ENCODE measurements around the gene HOXC11.

Gene HOXC11

DNA sequence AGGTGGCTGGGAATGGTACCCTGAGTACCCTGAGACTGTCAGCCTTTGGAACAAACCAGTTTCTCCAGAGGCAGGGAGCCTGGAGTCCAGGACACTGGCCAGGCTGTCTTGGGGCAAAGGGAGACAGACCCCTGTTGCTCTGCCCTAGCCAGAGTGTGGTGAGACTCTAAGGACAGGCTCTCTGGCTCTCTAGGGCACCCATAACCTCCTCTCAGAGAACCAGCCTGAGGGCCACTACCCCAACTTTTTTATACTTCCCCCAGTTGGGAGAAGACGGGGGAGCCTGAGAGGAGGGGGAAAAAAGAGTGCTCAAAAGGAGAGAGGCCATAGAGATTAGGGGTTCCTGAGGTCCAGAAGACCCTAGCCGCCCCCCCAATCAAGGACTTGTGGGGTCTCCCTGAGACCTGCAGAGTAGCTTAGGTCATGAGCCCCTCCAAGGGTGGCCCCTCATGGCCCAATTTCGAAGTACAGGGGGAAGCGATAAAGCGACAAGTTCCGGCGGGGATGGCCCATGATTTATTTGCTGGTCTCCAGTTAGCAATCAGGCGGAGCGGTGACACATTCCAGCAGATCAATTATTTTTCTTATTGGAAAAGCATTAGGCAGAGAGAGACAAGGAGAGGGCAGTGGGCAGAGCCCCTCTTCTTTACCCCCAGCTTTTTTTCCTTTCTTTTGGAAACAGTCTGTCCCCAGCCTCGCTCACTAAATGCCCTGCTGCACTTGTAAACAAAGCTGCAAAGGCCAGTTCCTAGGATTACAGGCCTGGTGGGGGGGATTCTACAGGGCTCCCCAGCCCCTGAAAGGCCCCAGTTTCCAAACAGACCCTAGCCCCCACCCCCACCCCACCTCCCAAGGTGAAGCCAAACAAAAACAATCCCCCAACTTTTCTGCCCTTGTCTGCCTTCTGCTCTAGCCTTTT lies 37.4 kb downstream of the HOXC11 start:
- no peak for DNase-seq (ENCODE audit: low spot score)

- DNase-seq (ENCODE audit: low spot score): no peak
These were observed 38.2 kb downstream of the HOXC11 start for GRCh38 chr12:54010972-54011664.

DNA sequence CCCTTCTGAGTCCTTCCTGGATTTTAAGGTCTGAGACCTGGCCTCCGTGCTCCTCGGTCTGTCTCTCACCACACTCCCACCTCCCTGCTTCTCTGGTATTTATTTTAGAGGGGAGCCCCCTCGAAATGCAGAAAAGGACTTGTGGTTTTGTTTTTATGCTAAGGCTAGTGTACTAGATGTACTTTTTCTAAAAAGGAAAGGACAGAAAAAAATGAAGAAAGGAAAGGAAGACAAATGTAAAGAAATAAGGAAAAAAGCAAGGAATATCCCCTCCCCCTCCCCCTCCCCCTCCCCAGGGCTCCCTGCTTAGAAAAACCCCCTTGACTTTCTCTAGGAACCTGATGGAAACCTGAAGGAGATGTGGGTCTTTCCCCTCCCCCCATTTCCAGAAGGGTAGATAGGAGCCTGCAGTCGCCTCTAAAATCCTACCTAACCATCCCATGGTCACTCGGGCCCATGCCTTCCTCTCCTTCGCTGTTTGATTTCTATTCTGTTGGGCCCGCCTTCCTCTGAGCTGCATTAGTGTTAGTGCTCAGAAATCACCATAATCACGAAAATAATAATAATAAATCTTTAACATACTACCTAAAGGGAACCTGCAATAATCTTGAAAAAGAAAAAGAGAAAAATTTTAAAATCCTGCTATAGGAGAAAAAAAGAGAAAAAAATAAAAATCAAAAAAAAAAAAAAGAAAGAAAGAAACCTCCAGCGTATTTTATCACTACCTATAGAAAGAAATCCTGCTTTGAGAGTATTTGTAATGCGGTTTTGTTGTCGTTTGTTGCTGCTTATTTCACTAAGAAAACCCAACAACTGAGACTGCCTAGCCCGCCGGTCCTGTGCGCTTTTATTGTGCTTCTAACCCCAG lies 39.0 kb downstream of the HOXC11 start:
- no peak for DNase-seq (ENCODE audit: low spot score)

- no peak for DNase-seq (ENCODE audit: low spot score)
These were observed 39.9 kb downstream of the HOXC11 start for GRCh38 chr12:54012631-54013409.

GRCh38 chr12:54014377-54015017 lies 41.6 kb downstream of the HOXC11 start:
- DNase-seq (ENCODE audit: low spot score): no peak

DNA sequence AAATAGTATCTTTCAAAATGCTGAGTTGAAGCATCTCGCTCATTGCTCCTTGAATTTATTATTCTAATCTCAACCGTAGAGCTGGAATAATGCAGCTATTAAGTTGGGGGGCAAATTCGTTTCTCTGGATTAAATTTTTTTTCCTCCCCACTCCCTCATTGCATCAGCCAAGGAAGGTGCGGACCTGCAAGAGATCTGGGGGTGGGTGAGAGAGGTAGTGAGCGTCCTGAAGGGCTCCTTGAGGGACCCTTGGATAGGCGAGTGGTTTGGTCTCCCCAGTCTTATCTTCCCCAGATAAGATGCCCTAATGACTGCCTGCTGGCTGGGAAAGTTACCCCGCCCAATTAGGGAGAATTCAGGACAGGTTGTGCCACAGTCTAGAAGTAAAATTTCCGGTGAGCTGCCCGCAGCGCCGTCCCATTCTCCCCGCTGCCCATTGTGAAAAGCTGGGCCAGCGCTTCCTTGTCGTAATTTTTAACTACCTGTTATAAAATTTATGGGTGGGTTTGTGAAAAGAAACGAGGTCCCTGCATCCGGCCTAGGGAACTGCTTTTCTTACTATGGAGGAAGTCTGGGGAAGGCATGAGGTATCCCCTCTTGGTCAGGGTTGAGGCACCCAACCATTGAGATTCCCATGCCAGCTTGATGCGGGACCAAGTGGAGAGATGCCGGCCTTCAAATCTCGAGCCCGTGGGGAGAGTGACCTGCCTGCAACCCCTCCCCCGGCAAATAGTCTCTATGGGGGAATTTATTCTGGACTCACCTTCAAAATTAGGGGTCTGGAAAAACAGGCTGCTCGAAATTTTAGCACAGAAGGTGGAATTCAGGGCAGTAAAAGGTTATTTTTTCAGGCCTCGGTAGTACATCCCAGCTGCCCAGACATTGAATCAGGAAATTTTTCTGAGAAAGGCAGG lies 42.3 kb downstream of the HOXC11 start:
- DNase-seq (ENCODE audit: low spot score): no peak

DNA sequence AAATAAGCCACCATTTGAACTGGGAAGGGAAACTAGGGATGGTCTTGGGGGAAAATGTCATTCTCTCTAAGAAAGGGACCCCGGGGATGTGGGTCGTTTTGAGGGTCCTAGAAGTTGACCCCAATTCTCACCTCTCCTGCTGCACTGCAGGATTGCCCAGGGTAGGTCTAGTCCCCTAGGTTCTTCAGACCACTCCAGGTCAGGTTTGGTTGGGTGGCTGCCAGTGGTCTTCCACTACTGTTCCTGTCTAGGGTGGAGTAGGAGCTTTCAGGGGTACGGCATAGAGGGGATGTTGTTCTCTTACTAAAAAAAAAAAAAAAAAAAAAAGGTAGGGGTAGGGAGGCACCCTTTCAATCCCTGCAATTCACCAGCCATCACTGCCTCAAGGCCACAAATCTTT lies 43.1 kb downstream of the HOXC11 start:
- no peak for DNase-seq (ENCODE audit: low spot score)

- peak; percentile 88 for DNase-seq (ENCODE audit: low spot score)
These were observed 43.6 kb downstream of the HOXC11 start for GRCh38 chr12:54016478-54016964.

GRCh38 chr12:54017027-54017788 lies 44.3 kb downstream of the HOXC11 start:
- no peak for DNase-seq (ENCODE audit: low spot score)

GRCh38 chr12:54017878-54018467 lies 45.0 kb downstream of the HOXC11 start:
- DNase-seq (ENCODE audit: low spot score): peak; percentile 97

- peak; percentile 60 for DNase-seq (ENCODE audit: low spot score)
These were observed 45.6 kb downstream of the HOXC11 start for GRCh38 chr12:54018468-54018984.

DNA sequence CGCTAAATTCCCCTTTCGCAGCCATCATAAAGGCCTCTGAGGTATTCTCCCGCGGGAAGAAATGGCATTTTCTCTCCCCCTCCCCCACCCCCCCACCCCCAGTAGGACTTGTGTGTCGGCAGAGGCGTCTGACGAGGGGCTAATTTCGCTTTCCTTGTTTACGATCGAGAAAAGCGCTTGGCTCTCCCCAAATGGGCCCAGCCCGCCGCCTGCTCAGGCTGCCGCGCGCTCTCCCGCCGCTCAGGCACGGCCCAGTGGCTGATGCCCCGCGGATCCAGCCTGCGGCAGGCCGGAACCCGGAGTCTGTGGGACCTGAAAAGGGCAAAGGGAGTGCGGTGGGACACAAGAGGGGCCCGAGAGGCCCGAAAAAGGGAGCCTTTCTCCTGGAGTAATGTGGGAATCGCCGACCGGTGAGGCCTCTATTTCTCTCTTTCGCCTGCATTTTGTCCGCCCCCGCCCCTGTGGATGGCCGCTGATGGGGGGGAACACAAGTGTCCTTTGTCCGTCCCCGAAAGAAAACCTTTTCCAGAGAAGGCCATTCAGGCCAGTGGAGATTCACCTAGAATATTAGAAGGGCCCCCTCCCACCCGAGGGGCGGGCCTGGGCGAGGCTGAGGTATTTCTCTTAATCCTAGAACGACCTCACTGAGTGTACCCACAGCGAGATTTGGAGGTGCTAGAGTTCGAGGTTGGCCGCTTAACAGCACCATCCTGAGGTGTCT lies 46.3 kb downstream of the HOXC11 start:
- no peak for DNase-seq (ENCODE audit: low spot score)

DNA sequence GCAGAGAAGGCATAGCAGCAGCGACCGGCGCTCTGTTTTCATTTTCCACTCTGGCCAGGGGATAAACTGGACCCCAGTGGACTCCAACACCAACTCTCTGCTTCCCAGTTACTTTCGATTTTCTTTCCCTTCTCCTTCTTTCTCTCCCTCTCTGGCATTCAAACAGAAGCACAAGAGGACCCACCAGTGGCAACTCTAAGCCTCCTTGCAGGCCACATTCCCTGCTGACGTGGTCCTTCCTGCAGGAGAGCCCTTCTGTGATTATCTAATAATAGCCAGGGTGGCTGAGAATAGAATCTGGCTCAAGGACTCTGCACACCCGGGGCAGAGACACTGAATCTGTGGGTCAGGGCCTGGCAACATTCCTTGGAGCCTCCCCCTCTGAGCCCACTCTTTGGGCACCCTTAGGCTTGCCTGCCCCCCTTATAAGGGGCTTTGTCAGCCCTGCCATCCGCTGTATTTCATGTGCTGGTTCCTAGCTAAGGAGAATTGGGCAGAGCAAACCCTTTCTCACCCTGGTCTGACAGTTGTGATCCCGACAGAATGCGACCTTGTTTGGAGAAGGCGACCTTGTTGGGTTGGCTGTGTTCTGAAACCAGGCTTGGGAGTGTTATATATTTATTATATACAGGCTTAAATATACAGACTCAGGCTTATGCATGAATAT lies 47.1 kb downstream of the HOXC11 start:
- no peak for DNase-seq (ENCODE audit: low spot score)

GRCh38 chr12:54020591-54021405 lies 47.9 kb downstream of the HOXC11 start:
- DNase-seq (ENCODE audit: low spot score): no peak

GRCh38 chr12:54021432-54022013 lies 48.6 kb downstream of the HOXC11 start:
- no peak for DNase-seq (ENCODE audit: low spot score)

Measured in COLO829 (cell line).